Measurements from ENCODE around the gene MICU2.

DNA sequence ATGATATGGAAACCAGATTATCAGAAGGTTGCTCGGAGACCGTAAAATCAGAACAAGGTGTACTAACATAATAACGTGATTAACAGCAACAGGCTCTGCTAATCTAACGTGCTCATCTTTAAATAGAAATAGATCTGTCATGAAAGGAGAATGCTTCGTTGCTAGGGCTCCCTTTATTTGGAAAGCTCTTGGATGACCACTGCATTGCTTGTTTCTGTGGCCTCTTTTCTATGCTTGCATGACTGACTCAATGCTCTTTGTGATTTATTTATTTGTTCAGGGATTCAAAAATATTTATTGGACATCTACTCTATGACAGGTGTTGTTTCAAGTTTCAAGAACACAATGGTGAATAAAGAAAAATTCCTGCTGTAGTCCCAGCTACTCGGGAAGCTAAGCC, 122.6 kb downstream of the MICU2 start:
- TF ChIP-seq, protein P1, sequence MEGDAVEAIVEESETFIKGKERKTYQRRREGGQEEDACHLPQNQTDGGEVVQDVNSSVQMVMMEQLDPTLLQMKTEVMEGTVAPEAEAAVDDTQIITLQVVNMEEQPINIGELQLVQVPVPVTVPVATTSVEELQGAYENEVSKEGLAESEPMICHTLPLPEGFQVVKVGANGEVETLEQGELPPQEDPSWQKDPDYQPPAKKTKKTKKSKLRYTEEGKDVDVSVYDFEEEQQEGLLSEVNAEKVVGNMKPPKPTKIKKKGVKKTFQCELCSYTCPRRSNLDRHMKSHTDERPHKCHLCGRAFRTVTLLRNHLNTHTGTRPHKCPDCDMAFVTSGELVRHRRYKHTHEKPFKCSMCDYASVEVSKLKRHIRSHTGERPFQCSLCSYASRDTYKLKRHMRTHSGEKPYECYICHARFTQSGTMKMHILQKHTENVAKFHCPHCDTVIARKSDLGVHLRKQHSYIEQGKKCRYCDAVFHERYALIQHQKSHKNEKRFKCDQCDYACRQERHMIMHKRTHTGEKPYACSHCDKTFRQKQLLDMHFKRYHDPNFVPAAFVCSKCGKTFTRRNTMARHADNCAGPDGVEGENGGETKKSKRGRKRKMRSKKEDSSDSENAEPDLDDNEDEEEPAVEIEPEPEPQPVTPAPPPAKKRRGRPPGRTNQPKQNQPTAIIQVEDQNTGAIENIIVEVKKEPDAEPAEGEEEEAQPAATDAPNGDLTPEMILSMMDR (CRISPR knock-in tag; IDR thresholded peaks at IDR 0.05) = no peak
- no peak for TF ChIP-seq NPAS2 (CRISPR knock-in tag; IDR thresholded peaks at IDR 0.05; ENCODE audit: borderline replicate concordance)
- TF ChIP-seq, protein P2, sequence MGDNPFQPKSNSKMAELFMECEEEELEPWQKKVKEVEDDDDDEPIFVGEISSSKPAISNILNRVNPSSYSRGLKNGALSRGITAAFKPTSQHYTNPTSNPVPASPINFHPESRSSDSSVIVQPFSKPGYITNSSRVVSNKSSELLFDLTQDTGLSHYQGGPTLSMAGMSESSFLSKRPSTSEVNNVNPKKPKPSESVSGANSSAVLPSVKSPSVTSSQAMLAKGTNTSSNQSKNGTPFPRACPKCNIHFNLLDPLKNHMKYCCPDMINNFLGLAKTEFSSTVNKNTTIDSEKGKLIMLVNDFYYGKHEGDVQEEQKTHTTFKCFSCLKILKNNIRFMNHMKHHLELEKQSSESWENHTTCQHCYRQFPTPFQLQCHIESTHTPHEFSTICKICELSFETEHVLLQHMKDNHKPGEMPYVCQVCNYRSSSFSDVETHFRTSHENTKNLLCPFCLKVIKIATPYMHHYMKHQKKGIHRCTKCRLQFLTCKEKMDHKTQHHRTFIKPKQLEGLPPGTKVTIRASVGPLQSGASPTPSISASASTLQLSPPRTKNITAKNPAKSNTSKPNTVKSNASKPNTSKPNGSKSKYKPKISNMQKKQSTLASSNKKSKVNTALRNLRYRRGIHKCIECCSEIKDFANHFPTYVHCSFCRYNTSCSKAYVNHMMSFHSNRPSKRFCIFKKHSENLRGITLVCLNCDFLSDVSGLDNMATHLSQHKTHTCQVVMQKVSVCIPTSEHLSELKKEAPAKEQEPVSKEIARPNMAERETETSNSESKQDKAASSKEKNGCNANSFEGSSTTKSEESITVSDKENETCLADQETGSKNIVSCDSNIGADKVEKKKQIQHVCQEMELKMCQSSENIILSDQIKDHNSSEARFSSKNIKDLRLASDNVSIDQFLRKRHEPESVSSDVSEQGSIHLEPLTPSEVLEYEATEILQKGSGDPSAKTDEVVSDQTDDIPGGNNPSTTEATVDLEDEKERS (CRISPR knock-in tag; IDR thresholded peaks at IDR 0.05) = no peak
- no peak for TF ChIP-seq TEAD2 (CRISPR knock-in tag; IDR thresholded peaks at IDR 0.05)
- TF ChIP-seq SMYD3 (CRISPR knock-in tag; IDR thresholded peaks at IDR 0.05) = no peak
- TF ChIP-seq, protein P3, sequence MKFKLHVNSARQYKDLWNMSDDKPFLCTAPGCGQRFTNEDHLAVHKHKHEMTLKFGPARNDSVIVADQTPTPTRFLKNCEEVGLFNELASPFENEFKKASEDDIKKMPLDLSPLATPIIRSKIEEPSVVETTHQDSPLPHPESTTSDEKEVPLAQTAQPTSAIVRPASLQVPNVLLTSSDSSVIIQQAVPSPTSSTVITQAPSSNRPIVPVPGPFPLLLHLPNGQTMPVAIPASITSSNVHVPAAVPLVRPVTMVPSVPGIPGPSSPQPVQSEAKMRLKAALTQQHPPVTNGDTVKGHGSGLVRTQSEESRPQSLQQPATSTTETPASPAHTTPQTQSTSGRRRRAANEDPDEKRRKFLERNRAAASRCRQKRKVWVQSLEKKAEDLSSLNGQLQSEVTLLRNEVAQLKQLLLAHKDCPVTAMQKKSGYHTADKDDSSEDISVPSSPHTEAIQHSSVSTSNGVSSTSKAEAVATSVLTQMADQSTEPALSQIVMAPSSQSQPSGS (CRISPR knock-in tag; IDR thresholded peaks at IDR 0.05) = no peak
- no peak for TF ChIP-seq TCF12 (IDR thresholded peaks at IDR 0.05)
- TF ChIP-seq TCF12 (CRISPR knock-in tag; IDR thresholded peaks at IDR 0.05) = no peak
- no peak for TF ChIP-seq ZNF274 (CRISPR knock-in tag; IDR thresholded peaks at IDR 0.05)
- no peak for TF ChIP-seq MZF1 (CRISPR knock-in tag; IDR thresholded peaks at IDR 0.05; ENCODE audit: borderline replicate concordance)
- no peak for TF ChIP-seq PRMT3 (CRISPR knock-in tag; IDR thresholded peaks at IDR 0.05; ENCODE audit: borderline replicate concordance, low read depth)
- TF ChIP-seq, protein P4, sequence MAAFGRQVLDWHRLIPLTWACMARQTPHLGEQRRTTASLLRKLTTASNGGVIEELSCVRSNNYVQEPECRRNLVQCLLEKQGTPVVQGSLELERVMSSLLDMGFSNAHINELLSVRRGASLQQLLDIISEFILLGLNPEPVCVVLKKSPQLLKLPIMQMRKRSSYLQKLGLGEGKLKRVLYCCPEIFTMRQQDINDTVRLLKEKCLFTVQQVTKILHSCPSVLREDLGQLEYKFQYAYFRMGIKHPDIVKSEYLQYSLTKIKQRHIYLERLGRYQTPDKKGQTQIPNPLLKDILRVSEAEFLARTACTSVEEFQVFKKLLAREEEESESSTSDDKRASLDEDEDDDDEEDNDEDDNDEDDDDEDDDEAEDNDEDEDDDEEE (CRISPR knock-in tag; IDR thresholded peaks at IDR 0.05) = no peak

Measured in HepG2 (cell line).